GM18517 (cell line): ENCODE data around the gene SREBF2.
A peak's percentile ranks its signal among the peaks of the same experiment; 100 is the strongest.
"Not testable (repeated sequence)": the region's sequence is repeated elsewhere in the genome, so short reads cannot be mapped to it uniquely, and the experiment has no call there.

ENCODE experiments used
- ATAC-seq: cut with Tn5 transposase; IDR thresholded peaks from one replicate; pipeline ENCODE4 v1.9.1; 2021; ENCODE audit warnings: mild to moderate bottlenecking, moderate library complexity; ENCODE audit not compliant: unreplicated experiment

SREBF2 gene

GRCh38 chr22:41820447-41820846 is 12.5 kb upstream of the SREBF2 start:
- no peak for ATAC-seq

DNA sequence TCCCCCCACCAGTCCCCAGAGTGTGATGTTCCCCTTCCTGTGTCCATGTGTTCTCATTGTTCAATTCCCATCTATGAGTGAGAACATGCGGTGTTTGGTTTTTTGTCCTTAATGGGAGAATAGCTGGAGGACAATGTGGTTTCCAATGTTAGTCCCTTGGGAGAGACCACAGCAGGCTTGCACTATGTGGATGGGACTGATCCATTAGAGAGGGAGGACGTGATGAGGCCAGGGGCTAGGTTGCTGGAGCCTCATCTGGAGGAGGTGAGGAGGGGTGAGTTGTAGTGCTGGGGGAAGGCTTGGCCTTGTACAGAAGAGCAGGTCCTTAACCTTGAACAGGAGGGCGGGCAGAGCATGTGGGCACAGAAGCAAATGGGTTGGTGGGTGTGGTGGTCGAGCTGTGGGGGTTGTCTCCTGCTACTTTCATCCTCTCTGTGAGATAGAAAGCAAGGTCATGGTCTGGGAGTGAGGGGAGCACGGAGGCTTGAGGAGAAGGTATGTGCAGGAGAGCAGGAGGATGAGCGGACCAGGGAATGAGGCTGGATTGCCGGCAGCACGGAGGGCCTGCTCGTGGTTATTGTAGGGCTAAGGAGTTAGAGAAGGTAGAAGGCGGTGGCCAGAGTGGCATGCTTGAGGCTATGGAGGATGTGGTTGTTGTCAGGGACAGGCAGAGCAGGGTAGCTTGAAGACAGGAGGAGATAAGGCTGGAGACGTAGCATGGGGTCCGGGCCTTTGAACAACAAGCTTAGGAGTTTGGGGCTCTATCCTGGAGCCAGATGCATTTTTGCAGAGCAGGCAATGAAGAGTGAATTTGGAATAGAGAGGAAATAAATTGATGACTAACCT is 11.2 kb upstream of the SREBF2 start:
- ATAC-seq: no peak

DNA sequence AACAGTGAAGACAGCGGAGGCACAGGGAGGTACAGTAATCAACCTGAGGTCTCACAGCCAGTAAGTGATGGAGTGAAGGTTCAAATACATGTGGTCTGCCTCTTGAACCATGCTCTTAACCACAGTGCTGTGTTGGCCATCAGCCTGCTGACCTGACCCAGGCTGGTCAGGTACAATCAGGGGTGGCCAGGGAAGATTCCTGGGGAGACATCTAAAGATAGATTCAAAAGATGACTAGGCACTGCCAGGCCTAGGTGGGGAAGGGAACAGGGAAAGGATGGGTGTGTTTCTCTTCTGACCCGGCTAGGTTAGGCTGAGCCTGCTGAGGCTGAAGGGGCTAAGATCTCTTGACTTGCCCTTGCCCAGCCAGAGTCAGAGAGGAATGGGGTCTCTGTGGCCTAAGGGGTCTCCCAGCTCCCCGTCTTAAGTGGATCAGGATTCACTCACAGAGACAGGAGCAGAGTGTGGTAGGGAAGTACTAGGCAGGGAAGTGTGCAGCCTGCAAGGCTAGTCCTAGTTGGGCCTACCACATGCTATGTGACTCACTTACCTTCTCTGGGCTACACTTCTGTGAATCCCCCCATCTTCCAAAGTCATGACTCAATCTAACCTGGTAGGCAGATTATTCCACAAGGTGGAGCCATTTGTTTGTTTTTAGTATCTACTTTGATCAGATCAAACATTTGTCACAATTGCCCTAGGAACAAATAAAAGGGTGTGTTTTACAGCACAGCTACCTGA is 10.4 kb upstream of the SREBF2 start:
- no peak for ATAC-seq

DNA sequence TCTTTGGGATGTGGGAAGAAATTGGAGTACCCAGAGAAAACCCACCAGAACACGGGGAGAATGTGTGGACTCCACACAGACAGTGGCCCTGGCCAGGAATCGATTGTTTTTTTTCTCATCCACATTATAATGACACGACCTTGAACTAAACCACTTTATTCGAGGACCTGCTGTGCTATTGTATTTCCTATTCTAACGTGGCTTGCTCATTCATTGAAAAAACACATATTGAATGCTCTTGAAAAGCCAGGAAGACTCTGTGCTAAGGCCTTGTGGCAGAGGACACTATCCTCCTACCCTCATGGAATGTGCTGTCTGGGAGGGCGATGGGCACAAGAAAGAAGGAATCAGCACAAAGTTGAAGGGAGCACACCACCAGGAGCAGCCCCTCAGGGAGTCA is 9.1 kb upstream of the SREBF2 start:
- no peak for ATAC-seq

DNA sequence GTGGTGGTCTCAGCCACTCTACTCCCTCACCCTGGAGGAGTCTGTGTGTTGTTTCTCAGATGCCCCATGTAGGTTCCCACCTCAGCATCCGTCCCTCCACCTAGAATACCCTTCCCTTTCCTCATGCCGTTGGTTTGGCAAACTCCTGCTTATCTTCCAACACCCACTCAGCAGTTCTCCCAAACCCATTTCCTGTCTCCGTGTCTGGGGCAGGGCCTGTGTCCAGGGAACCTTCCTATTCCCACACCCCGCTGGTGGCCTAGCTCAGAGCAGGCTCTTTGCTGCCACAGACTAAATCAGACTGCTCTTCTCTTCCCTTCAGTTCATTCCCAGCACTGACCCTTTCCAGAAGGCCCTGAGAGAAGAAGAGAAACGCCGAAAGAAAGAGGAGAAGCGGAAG is 7.5 kb upstream of the SREBF2 start:
- ATAC-seq: no peak

GRCh38 chr22:41826021-41826420 is 6.9 kb upstream of the SREBF2 start:
- ATAC-seq: no peak

GRCh38 chr22:41826430-41827383 is 6.2 kb upstream of the SREBF2 start:
- ATAC-seq: no peak

GRCh38 chr22:41827671-41828070 is 5.2 kb upstream of the SREBF2 start:
- ATAC-seq: no peak

DNA sequence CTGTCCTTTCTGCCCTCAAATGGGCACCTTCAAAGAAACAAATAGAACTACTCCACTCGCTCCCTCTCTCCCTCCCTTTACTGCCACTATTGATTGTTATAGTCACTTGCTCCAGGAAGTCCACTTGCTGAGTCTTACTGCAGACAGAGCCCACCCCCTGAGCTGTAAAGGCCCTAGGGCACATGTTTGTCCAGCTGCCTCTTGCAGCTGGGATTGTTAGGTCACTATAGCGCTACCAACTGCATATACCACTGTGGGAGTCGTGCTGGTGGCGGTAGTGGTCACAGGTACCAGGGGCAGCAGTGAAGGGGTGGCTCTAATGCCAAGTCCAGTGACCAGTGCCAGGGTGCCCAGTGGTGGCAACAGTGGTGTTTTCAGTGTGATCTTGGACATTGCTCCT is 4.4 kb upstream of the SREBF2 start:
- no peak for ATAC-seq

DNA sequence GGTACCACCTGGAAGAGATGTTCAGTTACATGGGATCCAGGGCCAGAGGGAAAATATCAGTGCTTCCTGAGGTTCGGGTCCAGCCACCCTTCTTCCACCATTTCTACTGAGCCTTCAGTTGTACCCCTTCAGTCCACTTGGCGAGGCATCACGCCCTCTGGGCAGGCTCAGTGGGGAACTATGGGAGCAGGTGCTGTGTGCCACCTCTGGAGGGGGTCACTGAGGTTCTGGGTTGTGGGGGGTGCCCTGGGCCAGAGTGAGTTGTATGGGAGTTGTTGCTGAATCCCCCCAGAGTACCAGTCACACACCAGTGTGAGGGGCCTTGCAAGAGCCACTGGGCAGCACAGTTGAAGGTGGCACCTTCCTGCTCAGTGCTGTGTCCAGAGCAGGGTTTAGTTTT is 2.7 kb upstream of the SREBF2 start:
- ATAC-seq: no peak

DNA sequence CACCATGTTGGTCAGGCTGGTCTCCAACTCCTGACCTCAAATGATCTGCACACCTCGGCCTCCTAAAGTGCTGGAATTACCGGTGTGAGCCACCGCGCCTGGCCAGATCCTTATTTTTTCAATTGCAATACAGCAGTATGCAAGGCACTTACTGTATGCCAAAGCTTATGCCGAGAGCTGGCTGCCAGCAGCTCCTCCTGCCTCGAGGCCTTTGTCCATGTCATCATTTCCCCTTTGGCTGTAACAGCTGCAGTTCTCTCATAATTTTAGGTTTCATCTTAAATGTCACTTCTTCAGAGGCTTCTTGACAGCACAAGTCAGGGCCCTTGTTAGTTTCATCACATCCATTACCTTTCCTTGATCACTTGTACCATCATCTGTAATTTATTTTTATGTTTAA is 1.5 kb upstream of the SREBF2 start:
- ATAC-seq: no peak

DNA sequence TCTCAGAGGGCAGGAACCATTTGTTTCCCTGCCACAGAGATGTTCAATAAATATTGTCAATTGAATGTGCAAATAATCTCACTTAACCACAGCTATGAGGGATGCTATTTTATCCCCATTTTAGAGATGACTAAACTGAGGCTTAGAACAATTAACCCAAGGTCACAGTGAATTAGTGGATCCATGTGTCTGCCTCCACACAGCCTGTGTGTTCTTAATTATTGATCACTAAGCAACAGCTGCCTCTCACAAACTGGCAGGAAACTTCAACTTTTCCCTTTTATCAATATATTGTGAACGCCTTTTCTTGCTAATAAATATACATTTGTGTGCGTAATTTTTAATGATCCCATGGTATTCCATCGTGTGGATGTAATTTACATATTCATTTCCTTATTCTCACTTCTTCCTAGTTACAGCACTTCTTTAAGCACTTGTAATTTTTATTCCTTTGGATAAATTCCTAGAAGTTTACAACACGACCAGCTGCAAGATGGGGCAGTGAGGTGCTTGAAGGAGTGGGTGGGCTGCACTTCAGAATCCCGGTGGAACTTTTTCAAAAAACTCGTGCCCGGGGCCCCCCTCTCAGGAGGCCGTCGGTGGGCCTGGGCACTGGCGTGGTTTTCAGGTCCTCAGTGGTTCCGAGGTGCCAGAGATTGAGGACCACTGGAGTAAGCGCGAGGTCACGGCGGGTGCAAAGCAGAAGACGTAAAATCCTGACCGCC is 915 bp upstream of the SREBF2 start:
- no peak for ATAC-seq

GRCh38 chr22:41833369-41834004 is 582 bp downstream of the SREBF2 start:
- peak; percentile 2 for ATAC-seq

DNA sequence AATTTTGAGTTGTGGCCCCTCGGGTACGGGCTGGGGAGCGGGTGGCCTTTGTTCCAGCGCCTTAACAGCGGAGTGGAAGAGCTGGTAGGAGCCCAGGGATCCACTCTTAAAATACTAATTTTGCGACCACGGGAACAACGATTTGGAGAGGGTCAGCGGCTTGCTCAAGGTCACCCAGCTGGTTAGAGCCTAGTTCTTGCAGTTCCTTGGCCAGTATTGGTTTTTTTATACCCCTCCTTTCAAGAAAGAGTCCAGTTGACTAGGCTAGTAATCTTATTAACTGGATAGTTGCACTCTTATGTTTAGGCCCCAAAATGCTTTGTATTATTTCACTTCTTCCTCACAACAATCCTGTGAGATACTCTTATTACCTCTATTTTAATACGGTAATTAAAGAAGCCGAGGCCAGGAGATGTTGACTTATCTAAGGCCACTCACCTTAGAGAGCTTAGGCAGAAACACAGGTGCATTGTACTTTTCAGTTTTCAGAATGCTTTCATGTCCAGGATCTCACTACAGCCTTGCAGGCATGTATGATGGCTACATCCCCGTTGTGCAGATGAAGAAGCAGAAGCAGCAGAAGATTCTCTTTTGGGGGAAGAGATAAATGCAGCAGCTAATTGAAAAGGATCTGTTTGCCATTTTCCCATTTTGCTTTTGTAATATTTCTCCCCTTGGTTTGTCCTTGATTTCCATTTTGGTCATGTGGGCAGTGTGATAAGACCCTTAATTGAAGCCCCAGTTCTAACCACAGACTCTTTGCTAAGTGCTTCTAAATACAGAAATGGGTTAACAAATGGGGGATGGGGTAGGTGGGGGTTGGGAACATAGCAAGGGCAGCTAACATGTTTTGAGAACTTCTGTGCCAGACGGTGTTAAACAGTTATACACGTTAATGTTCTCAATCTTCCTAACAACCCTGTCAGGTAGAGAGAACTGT is 1.4 kb downstream of the SREBF2 start:
- no peak for ATAC-seq

- ATAC-seq: not testable (repeated sequence)
These were observed 2.6 kb downstream of the SREBF2 start for GRCh38 chr22:41835462-41835861.

DNA sequence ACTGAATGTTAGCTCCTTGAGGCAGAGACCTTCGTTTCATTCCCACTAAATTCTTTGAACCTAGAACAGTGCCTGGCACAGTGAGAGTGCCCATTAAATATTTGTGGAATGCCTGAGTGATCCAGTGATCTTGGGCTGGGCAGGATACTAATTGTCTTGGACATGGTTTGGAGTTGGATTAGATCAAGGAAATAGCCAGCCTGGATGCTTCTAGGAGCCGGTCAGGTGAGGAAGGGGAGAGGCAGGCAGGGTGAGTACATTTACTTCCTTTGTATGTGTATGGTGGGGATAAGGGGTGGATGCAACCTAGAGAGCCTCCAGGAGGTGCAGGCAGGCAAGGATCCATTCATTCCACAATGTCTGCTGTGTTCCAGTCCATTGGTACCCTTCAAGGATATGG is 3.6 kb downstream of the SREBF2 start:
- ATAC-seq: no peak

DNA sequence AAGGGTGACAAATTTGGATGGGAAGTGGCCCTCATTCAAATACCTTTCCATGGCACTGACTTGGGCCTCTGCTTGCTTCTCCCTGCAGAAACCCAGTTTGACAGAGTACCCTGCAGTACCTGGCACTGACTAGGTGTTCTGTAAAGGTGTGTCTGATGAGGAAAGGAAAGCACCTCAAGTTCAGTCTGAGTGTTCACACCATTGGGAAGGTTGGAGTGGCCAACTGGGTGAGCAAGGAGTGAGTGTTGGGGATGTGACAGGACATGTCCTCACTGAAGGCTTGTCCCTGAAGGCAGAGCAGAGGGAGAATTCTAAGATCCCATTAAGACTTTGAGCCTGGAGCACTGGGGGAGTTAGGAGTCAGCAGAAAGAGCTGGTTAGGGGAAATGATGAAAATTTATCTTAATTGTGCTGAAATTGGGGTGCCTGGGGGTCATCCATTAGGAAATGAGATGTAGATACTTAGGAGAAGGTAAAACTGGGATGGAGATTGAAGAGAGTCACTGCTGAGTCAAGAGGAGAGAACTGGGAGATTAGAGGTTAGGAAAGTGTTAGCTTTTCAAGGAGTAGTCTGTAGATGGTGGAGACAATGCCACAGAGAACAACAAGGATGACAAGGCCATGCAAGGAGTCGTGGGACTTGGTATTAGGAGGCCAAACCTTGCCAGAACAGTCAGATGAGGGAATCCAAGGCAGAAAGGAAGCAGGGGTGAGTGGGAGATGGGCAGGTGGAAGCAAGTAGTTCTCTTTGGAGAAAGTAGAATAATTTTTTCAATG is 6.1 kb downstream of the SREBF2 start:
- no peak for ATAC-seq

DNA sequence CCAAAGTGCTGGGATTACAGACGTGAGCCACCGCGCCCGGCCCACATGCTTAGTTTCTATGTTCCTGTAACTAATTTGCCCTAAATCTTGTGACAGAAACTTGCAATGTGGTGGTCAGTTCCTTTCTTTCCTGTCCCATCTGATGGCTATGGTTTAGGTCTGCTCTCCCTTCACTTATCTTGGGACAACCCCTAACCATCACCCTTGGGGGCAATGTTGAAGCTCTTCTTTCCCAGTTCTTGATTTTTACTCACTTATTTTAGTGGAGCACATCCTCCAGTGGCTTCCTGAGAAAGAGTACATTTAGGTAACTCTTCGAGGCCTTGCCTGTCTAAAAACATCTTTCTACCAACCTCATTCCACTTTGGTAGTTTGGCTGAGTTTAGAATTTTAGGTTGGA is 7.3 kb downstream of the SREBF2 start:
- ATAC-seq: no peak
